Measurements from ENCODE around the gene FAM163B. TPM values are rescaled to one million over a fixed set of nuclear protein-coding genes. Genes with fewer than 3 reads are reported as not detected.
A peak's percentile ranks its signal among the peaks of the same experiment; 100 is the strongest.
"Not testable (repeated sequence)": the region's sequence is repeated elsewhere in the genome, so short reads cannot be mapped to it uniquely, and the experiment has no call there.

FAM163B gene
- total RNA-seq, 1 experiment from 2014 or later, result not detected

GRCh38 chr9:133564451-133565116 is 44.6 kb downstream of the FAM163B start:
- Mint-ChIP-seq H3K4me3 (ENCODE audit: unreplicated experiment) (no peak overlapping the region), H3K27ac (ENCODE audit: unreplicated experiment) (no peak overlapping the region), H3K4me1 (ENCODE audit: low read depth, unreplicated experiment) (peaks cover 7% of the 10 kb centered on the region), H3K9me3 (ENCODE audit: unreplicated experiment) (no peaks in the 10 kb centered on the region), H3K27me3 (ENCODE audit: insufficient read depth, unreplicated experiment) (peaks cover 5% of the 10 kb centered on the region), H3K36me3 (ENCODE audit: insufficient read depth, unreplicated experiment) (no peaks in the 10 kb centered on the region)
- POLR2A ChIA-PET, result no interaction called here
- BruUV-seq (replicated peaks), result no TSS peak
- TF ChIP-seq CTCF (IDR thresholded peaks at IDR 0.05; ENCODE audit: insufficient read depth in 1 of 2, low read depth in 1 of 2, low read length in 1 of 2, severe bottlenecking in 1 of 2, unreplicated experiment in 1 of 2), result no peak
- Histone ChIP-seq H3K4me1 (peaks cover 6% of the 10 kb centered on the region; the same call in 1 of the 2 replicates), H3K4me3 (ENCODE audit: low read depth, low read length) (no peak overlapping the region), H3K36me3 (ENCODE audit: control insufficient read depth, insufficient read depth, low read length) (no peaks in the 10 kb centered on the region), H3K9me3 (no peaks in the 10 kb centered on the region), H3K27me3 (replicated peaks; ENCODE audit: control insufficient read depth, insufficient read depth, low read length) (no peaks in the 10 kb centered on the region)
- CTCF ChIA-PET, result no interaction called here
- DNase-seq, result no peak
- intact Hi-C loops (cut with micrococcal nuclease; ENCODE audit: unreplicated experiment), result no loop called here

GRCh38 chr9:133563814-133564213 is 45.4 kb downstream of the FAM163B start:
- BruUV-seq (replicated peaks); H3K4me3 ChIP-seq (ENCODE audit: low read depth, low read length); CTCF ChIA-PET; H3K4me3 Mint-ChIP-seq (ENCODE audit: unreplicated experiment); H3K4me1 Mint-ChIP-seq (ENCODE audit: low read depth, unreplicated experiment); POLR2A ChIA-PET; H3K9me3 Mint-ChIP-seq (ENCODE audit: unreplicated experiment); H3K27me3 Mint-ChIP-seq (ENCODE audit: insufficient read depth, unreplicated experiment); DNase-seq; H3K36me3 ChIP-seq (ENCODE audit: control insufficient read depth, insufficient read depth, low read length); H3K27ac Mint-ChIP-seq (ENCODE audit: unreplicated experiment); H3K27me3 ChIP-seq (replicated peaks; ENCODE audit: control insufficient read depth, insufficient read depth, low read length); H3K4me1 ChIP-seq; H3K9me3 ChIP-seq; H3K36me3 Mint-ChIP-seq (ENCODE audit: insufficient read depth, unreplicated experiment); intact Hi-C loops (cut with micrococcal nuclease; ENCODE audit: unreplicated experiment): not testable (repeated sequence)

- Mint-ChIP-seq H3K4me3 (ENCODE audit: unreplicated experiment) (no peak overlapping the region), H3K27ac (ENCODE audit: unreplicated experiment) (no peak overlapping the region), H3K9me3 (ENCODE audit: unreplicated experiment) (no peaks in the 10 kb centered on the region), H3K4me1 (ENCODE audit: low read depth, unreplicated experiment) (peaks cover 13% of the 10 kb centered on the region), H3K27me3 (ENCODE audit: insufficient read depth, unreplicated experiment) (peaks cover 5% of the 10 kb centered on the region), H3K36me3 (ENCODE audit: insufficient read depth, unreplicated experiment) (no peaks in the 10 kb centered on the region)
- Histone ChIP-seq H3K4me3 (ENCODE audit: low read depth, low read length) (no peak overlapping the region), H3K27me3 (replicated peaks; ENCODE audit: control insufficient read depth, insufficient read depth, low read length) (no peaks in the 10 kb centered on the region), H3K9me3 (no peaks in the 10 kb centered on the region), H3K36me3 (ENCODE audit: control insufficient read depth, insufficient read depth, low read length) (no peaks in the 10 kb centered on the region), H3K4me1 (peaks cover 6% of the 10 kb centered on the region; the same call in 1 of the 2 replicates)
- intact Hi-C loops (cut with micrococcal nuclease; ENCODE audit: unreplicated experiment), result no loop called here
- no TSS peak for BruUV-seq (replicated peaks)
- ChIA-PET CTCF (no interaction called here), POLR2A (no interaction called here)
- peak; percentile 16 to 56 for DNase-seq
- TF ChIP-seq CTCF (IDR thresholded peaks at IDR 0.05; ENCODE audit: insufficient read depth in 1 of 2, low read depth in 1 of 2, low read length in 1 of 2, severe bottlenecking in 1 of 2, unreplicated experiment in 1 of 2), result no peak
Measured at GRCh38 chr9:133563291-133563796, 45.8 kb downstream of the FAM163B start.
